ENCODE data around the gene GNAT1.

GNAT1 gene

GRCh38 chr3:50238549-50239026 lies 47.2 kb downstream of the GNAT1 start:
- peak overlapping the region; percentile 82 to 88 for H3K4me3 ChIP-seq (replicated peaks in 1 of 2; ENCODE audit: low read depth in 2 of 2, low read length in 2 of 2)
- TF ChIP-seq CTCF (IDR thresholded peaks at IDR 0.05; ENCODE audit: low read depth, low read length) = peak; percentile 5
- DNase-seq (ENCODE audit: low read depth in 2 of 2) = peak in 1 of 2 donors; percentile 32

- no peak overlapping the region for H3K4me3 ChIP-seq (replicated peaks in 1 of 2; ENCODE audit: low read depth in 2 of 2, low read length in 2 of 2)
- no peak for DNase-seq (ENCODE audit: low read depth in 2 of 2)
- no peak for TF ChIP-seq CTCF (IDR thresholded peaks at IDR 0.05; ENCODE audit: low read depth, low read length)
Measured at GRCh38 chr3:50239649-50240048, 48.2 kb downstream of the GNAT1 start.

GRCh38 chr3:50241163-50241562 lies 49.8 kb downstream of the GNAT1 start:
- no peak for DNase-seq (ENCODE audit: low read depth in 2 of 2)

GRCh38 chr3:50241713-50242380 lies 50.4 kb downstream of the GNAT1 start:
- H3K4me3 ChIP-seq (replicated peaks in 1 of 2; ENCODE audit: low read depth in 2 of 2, low read length in 2 of 2) = no peak overlapping the region
- no peak for TF ChIP-seq CTCF (IDR thresholded peaks at IDR 0.05; ENCODE audit: low read depth, low read length)
- DNase-seq (ENCODE audit: low read depth in 2 of 2) = no peak

More at GRCh38 chr3:50241163-50241562, 49.8 kb downstream of the GNAT1 start:
- H3K4me3 ChIP-seq (replicated peaks in 1 of 2; ENCODE audit: low read depth in 2 of 2, low read length in 2 of 2) = no peak overlapping the region
- no peak for TF ChIP-seq CTCF (IDR thresholded peaks at IDR 0.05; ENCODE audit: low read depth, low read length)

GRCh38 chr3:50242381-50242770 lies 51.0 kb downstream of the GNAT1 start:
- H3K4me3 ChIP-seq (replicated peaks in 1 of 2; ENCODE audit: low read depth in 2 of 2, low read length in 2 of 2) = no peak overlapping the region

DNA sequence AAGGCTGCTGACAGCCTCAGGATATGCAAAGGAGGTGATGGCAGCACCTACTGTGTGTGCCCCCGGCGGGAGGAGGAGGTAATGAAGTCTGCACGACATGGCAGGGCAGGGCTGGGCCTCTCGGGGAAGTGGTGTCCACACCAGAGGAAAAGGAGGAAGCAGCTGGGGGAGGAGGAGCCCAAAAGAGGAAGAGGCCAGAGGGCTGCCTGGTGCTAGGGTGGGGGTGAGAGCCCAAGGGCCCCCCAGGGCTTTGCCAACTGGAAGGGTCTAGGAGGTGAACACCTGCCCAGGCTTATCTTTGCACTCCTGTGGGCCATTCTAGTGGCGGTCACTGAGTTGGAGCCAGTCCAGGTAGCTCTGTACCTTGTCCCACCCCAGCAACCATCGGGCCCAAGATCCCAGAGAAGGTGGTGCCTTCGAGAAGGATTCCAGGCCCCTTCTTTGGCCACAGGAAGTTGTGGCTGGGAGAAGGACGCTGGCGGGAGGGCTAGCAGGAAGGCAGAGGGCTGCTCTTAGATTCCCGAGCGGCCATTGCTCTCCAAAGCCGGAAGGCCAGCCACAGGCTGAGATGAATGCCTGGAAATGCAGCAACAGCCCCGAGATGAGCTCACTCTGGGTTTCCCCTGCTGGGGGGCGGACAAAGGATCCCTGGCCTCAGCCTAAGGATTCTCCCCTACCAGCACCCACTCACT lies 51.6 kb downstream of the GNAT1 start:
- peak overlapping the region in 1 of 2 donors; percentile 10 for H3K4me3 ChIP-seq (replicated peaks in 1 of 2; ENCODE audit: low read depth in 2 of 2, low read length in 2 of 2)
- TF ChIP-seq CTCF (IDR thresholded peaks at IDR 0.05; ENCODE audit: low read depth, low read length) = no peak
- peak; percentile 70 to 87 for DNase-seq (ENCODE audit: low read depth in 2 of 2)

More at GRCh38 chr3:50242381-50242770, 51.0 kb downstream of the GNAT1 start:
- no peak for DNase-seq (ENCODE audit: low read depth in 2 of 2)
- TF ChIP-seq CTCF (IDR thresholded peaks at IDR 0.05; ENCODE audit: low read depth, low read length) = no peak

All from cardiac fibroblast (primary cell).